Measurements from ENCODE around the gene ZNF783.
"Not testable (repeated sequence)": the region's sequence is repeated elsewhere in the genome, so short reads cannot be mapped to it uniquely, and the experiment has no call there.

Gene ZNF783

DNA sequence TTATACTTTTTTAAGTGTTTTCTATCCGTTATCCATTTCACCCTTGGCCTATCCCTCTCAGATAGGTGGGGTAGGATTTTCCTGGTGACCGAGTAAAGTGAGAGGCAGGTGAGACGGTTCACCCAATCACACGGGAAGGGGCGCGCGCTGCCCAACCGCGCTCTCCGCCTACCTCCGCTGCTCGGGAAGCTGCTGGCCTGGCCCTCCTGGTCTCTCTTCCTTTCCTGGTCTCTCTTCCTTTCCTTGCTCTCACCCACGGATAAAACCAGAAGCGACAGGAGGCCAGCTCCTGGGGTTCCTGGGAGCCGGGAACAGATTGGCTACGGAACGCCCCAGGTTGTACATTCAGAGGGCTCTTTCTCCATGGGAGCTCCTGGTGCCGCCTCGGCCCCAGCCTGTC is 36.9 kb upstream of the ZNF783 start:
- Histone ChIP-seq H3K9me3 (ENCODE audit: severe bottlenecking) (no peaks in the 10 kb centered on the region), H3K4me1 (ENCODE audit: insufficient read depth, poor library complexity, severe bottlenecking) (no peaks in the 10 kb centered on the region), H3K36me3 (ENCODE audit: low read depth) (peaks cover 29% of the 10 kb centered on the region), H3K27ac (ENCODE audit: poor library complexity, severe bottlenecking) (no peak overlapping the region), H3K4me3 (ENCODE audit: severe bottlenecking) (no peak overlapping the region), H3K27me3 (ENCODE audit: insufficient read depth, poor library complexity, severe bottlenecking) (no peaks in the 10 kb centered on the region)
- ATAC-seq (ENCODE audit: low read depth) (no peak), DNase-seq (ENCODE audit: low spot score) (no peak)
- TF ChIP-seq, protein P1, sequence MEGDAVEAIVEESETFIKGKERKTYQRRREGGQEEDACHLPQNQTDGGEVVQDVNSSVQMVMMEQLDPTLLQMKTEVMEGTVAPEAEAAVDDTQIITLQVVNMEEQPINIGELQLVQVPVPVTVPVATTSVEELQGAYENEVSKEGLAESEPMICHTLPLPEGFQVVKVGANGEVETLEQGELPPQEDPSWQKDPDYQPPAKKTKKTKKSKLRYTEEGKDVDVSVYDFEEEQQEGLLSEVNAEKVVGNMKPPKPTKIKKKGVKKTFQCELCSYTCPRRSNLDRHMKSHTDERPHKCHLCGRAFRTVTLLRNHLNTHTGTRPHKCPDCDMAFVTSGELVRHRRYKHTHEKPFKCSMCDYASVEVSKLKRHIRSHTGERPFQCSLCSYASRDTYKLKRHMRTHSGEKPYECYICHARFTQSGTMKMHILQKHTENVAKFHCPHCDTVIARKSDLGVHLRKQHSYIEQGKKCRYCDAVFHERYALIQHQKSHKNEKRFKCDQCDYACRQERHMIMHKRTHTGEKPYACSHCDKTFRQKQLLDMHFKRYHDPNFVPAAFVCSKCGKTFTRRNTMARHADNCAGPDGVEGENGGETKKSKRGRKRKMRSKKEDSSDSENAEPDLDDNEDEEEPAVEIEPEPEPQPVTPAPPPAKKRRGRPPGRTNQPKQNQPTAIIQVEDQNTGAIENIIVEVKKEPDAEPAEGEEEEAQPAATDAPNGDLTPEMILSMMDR (IDR thresholded peaks at IDR 0.05; ENCODE audit: poor library complexity, severe bottlenecking) = no peak

DNA sequence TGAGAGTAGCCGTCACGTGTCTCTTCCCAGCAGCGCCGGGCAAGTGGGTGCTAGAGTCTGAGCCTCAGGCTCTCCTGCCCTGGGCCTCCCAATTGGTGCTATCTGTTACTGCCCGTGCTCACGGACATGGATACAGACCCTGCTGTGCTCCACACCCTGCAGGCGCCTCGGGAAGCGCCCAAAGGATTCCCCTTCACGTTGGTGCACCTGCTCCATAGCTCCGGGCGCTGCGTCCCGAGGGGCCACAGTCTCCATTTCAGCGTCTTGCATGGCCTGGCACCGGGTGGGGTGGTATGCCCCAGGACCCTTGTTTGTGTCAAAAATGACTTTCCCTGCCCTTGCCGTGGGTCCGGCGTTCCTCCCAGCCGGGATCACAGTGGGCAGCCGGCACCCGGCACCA is 36.3 kb upstream of the ZNF783 start:
- no peak for ATAC-seq (ENCODE audit: low read depth)
- TF ChIP-seq, protein P1 (IDR thresholded peaks at IDR 0.05; ENCODE audit: poor library complexity, severe bottlenecking) = no peak
- no peak for DNase-seq (ENCODE audit: low spot score)
- Histone ChIP-seq H3K27ac (ENCODE audit: poor library complexity, severe bottlenecking) (no peak overlapping the region), H3K4me1 (ENCODE audit: insufficient read depth, poor library complexity, severe bottlenecking) (no peaks in the 10 kb centered on the region), H3K27me3 (ENCODE audit: insufficient read depth, poor library complexity, severe bottlenecking) (no peaks in the 10 kb centered on the region), H3K4me3 (ENCODE audit: severe bottlenecking) (no peak overlapping the region), H3K36me3 (ENCODE audit: low read depth) (peaks cover 26% of the 10 kb centered on the region), H3K9me3 (ENCODE audit: severe bottlenecking) (no peaks in the 10 kb centered on the region)

DNA sequence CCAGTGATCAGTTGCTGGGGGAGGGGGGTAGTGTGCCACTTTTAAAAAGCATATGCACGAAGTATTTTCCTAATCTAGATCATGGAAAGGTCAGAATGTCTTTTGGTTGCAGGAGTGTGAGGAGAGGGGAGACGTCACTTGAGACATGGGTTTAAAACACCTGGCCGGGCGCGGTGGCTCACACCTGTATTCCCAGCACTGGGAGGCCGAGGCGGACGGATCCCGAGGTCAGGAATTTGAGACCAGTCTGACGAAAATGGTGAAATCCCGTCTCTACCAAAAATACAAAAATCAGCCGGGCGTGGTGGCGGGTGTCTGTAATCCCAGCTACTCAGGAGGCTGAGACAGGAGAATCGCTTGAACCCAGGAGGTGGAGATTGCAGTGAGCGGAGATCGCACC is 35.6 kb upstream of the ZNF783 start:
- H3K27me3 ChIP-seq (ENCODE audit: insufficient read depth, poor library complexity, severe bottlenecking); ATAC-seq (ENCODE audit: low read depth); H3K9me3 ChIP-seq (ENCODE audit: severe bottlenecking); H3K4me3 ChIP-seq (ENCODE audit: severe bottlenecking); DNase-seq (ENCODE audit: low spot score); H3K4me1 ChIP-seq (ENCODE audit: insufficient read depth, poor library complexity, severe bottlenecking); H3K27ac ChIP-seq (ENCODE audit: poor library complexity, severe bottlenecking): not testable (repeated sequence)
- peaks cover 20% of the 10 kb centered on the region for H3K36me3 ChIP-seq (ENCODE audit: low read depth)

DNA sequence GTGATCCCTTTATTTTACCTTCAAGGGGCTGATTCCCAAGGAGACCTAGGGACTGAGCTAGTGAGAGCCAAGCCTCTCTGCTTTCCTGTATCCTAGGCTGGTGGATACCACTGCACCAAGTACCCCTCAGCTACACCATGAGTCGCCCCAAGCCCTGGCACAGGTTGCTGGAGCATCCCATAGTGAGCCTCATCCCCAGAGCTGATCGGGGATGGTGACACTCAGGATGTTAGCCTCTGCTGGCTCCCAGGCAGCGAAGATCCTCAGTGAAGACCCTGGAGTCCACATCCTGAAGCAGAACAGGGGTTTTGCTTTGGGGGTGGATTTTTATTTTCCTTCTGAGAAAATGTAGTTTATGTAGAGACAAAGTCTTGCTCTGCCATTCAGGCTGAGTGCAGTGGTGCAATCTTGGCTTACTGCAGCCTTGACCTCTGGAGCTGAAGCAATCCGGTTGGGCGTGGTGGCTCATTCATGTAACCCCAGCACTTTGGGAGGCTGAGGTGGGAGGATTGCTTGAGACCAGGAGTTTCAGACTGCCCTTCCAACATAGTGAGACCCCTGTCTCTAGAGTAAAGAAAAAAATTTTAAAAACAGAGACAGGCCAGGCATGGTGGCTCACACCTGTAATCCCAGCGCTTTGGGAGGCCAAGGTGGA is 35.0 kb upstream of the ZNF783 start:
- TF ChIP-seq, protein P1 (IDR thresholded peaks at IDR 0.05; ENCODE audit: poor library complexity, severe bottlenecking) = no peak
- H3K36me3 ChIP-seq (ENCODE audit: low read depth) = peaks cover 17% of the 10 kb centered on the region
- ATAC-seq (ENCODE audit: low read depth) (peak; percentile 13; the same call in 1 of the 3 replicates), DNase-seq (ENCODE audit: low spot score) (no peak)
- no peaks in the 10 kb centered on the region for H3K27me3 ChIP-seq (ENCODE audit: insufficient read depth, poor library complexity, severe bottlenecking)
- H3K27ac ChIP-seq (ENCODE audit: poor library complexity, severe bottlenecking) = no peak overlapping the region
- H3K4me3 ChIP-seq (ENCODE audit: severe bottlenecking) = no peak overlapping the region
- H3K9me3 ChIP-seq (ENCODE audit: severe bottlenecking) = no peaks in the 10 kb centered on the region
- no peaks in the 10 kb centered on the region for H3K4me1 ChIP-seq (ENCODE audit: insufficient read depth, poor library complexity, severe bottlenecking)

DNA sequence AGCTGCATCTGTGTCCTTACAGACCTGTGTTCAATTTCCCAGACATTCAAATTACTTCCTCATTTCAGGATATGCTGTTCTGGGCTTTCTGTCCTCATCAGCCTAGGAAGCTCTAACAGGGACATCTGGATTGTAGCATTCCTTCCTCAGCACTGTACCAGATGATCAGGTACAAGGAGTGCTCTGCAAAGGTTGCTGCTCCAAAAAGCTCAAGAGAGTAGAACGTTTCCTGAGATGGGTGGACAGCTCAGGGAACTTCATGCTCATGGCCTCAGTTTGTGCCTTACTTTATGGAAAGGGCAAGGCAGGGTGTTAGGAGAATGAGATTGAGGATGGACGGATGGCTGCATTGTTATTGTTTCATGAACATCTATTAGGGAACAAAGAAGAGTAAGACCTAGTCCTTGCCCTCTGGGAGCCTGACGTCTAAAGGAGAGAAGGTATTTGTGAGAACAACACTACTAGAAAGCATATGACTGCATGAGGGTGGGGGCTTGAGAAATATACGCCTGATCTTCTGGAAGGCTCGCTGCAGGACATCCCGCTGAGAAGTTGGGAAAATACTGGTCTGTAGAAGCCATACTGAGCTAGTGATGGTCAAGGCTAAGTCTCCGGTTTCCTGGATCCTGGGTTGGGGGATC is 33.0 kb upstream of the ZNF783 start:
- DNase-seq (ENCODE audit: low spot score) = no peak
- H3K36me3 ChIP-seq (ENCODE audit: low read depth) = peaks cover 7% of the 10 kb centered on the region; the same call in 1 of the 2 replicates
- peaks cover 18% of the 10 kb centered on the region for H3K4me1 ChIP-seq (ENCODE audit: insufficient read depth, poor library complexity, severe bottlenecking)
- ATAC-seq (ENCODE audit: low read depth) = no peak
- H3K9me3 ChIP-seq (ENCODE audit: severe bottlenecking) = no peaks in the 10 kb centered on the region
- TF ChIP-seq, protein P1 (IDR thresholded peaks at IDR 0.05; ENCODE audit: poor library complexity, severe bottlenecking) = no peak
- no peak overlapping the region for H3K27ac ChIP-seq (ENCODE audit: poor library complexity, severe bottlenecking)
- H3K27me3 ChIP-seq (ENCODE audit: insufficient read depth, poor library complexity, severe bottlenecking) = no peaks in the 10 kb centered on the region
- no peak overlapping the region for H3K4me3 ChIP-seq (ENCODE audit: severe bottlenecking)
